BLaER1 treated with 17β-estradiol and CSF1 and Interleukin-3, amounts not matched to agents 10 nM and 100 nM (cell line): Measurements from ENCODE around the gene ADARB2.
"Not testable (repeated sequence)": the region's sequence is repeated elsewhere in the genome, so short reads cannot be mapped to it uniquely, and the experiment has no call there.

Experiments
- H3K27ac ChIP-seq, 11 experiments: shearing (Covaris generic); formaldehyde crosslinking; 2 replicates each; pipeline ENCODE4 v1.8.1; 2022
- H3K27me3 ChIP-seq, 11 experiments: shearing (Covaris generic); formaldehyde crosslinking; 2 replicates each; pipeline ENCODE4 v1.8.1; 2022
- H3K36me3 ChIP-seq, 11 experiments: shearing (Covaris generic); formaldehyde crosslinking; 2 replicates each; pipeline ENCODE4 v1.8.1; 2022
- H3K4me1 ChIP-seq, 10 experiments: shearing (Covaris generic); formaldehyde crosslinking; 2 replicates each; pipeline ENCODE4 v1.8.1; 2022
- H3K4me2 ChIP-seq, 11 experiments: shearing (Covaris generic); formaldehyde crosslinking; 2 replicates each; pipeline ENCODE4 v1.8.1; 2022
- H3K4me3 ChIP-seq, 10 experiments: shearing (Covaris generic); formaldehyde crosslinking; 2 replicates each; pipeline ENCODE4 v1.8.1; 2022
- H3K9ac ChIP-seq, 11 experiments: shearing (Covaris generic); formaldehyde crosslinking; 2 replicates each; pipeline ENCODE4 v1.8.1; 2022
- H3K9me3 ChIP-seq, 11 experiments: shearing (Covaris generic); formaldehyde crosslinking; replicated peaks in 1 of 11; 2 replicates each; pipeline ENCODE4 v1.8.1; 2022
- H4K20me1 ChIP-seq, 11 experiments: shearing (Covaris generic); formaldehyde crosslinking; 2 replicates each; pipeline ENCODE4 v1.8.1; 2022
- Cebpa-rat ChIP-seq, 11 experiments: shearing (Covaris generic); IDR thresholded peaks; 2 replicates each; pipeline ENCODE4 v1.8.1; 2022

Gene ADARB2

DNA sequence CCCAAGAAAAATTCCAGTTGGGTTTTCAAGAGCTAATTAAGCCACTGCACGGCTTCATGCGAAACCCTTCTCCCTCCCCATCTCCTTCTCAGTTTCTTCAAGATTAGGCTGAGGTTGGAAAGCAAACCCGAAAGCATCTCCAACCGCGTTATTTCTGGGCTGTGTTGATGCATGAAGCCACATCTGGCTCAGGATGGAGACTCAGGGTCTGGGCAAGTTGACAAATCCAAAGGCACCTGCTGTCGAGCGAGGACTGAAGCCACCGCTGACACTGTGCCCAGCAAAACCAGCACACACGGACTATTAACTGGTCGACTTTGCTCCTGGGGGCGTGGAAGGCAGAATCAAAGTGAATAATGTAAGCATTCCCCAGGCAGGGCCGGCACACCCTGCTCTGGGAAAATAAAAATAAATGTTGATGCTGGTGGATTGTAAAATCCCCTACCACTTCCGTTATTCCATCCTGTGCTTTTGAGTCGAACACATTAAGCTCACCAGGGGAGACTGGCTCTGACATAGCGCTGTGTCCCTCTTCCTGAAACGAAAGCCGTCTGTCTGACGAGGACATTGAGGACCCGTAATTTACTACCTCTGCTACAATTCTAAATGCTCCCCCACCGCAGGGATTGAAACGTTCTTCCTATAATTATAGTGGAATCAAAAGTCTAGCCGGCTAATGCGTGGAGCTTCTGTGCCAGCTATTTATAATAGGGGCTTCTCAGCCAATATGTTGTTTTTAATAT lies 269.8 kb downstream of the ADARB2 start:
- Histone ChIP-seq H3K4me2 (peak overlapping the region; percentile 61 to 98 (median 90)), H3K9me3 (no peaks in the 10 kb centered on the region), H3K27ac (peak overlapping the region in 4 of 11 experiments; percentile 54 to 69 (median 68); a peak in 4 of 22 replicates), H3K9ac (peak overlapping the region in 2 of 11 experiments; percentile 14 to 32; a peak in 2 of 22 replicates), H3K27me3 (peaks cover 0 to 41% (median 0%) of the 10 kb centered on the region in 11 experiments; a peak in 6 of 22 replicates), H3K4me3 (no peak overlapping the region), H3K36me3 (no peaks in the 10 kb centered on the region), H4K20me1 (no peaks in the 10 kb centered on the region), H3K4me1 (peaks cover 34 to 76% (median 69%) of the 10 kb centered on the region in 10 experiments)
- no peak for TF ChIP-seq Cebpa-rat (IDR thresholded peaks at IDR 0.05)

DNA sequence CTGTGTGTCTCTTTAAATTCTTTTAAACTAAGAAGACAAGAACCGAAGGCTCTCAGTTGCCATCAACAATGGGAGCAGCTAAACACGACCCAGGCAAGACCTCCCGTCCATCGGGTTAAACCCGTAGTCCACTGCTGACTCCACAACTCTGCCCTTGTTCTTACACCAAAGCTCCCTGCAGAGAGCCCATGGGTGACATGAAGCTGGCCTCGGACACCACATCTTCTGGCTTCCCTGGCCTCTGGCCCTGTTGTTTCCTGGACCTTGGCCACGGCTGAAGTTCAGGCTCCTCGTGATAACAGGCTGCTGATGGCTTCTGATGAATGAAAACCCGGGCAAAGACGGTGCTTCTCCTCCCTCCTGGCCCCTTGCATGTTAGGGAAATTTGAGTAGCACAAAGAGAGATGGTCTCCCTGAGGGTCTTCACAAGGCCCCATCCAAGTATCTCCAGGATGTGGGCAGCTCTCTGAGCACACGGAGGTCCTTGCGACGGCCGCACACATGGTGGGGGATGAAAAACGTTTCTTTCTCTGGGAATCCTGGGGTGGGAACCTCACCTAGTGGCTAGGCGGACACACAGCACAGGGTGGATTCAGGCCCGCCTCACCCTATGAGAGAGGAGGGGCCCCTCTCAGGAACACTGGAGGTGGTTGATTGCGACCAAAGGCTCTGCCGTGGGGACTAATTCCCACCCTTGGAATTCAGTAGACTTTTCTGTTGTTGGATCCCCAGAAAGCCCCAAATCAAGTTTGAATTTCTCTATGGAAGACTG lies 271.1 kb downstream of the ADARB2 start:
- H3K4me3 ChIP-seq: peak overlapping the region in 7 of 10 experiments; percentile 5 to 49 (median 38); a peak in 7 of 20 replicates
- TF ChIP-seq Cebpa-rat (IDR thresholded peaks at IDR 0.05): no peak
- H3K4me1 ChIP-seq: peaks cover 34 to 89% (median 82%) of the 10 kb centered on the region in 10 experiments
- no peaks in the 10 kb centered on the region for H4K20me1 ChIP-seq
- H3K4me2 ChIP-seq: peak overlapping the region; percentile 84 to 98 (median 91)
- H3K9ac ChIP-seq: peak overlapping the region in 7 of 11 experiments; percentile 13 to 68 (median 53); a peak in 11 of 22 replicates
- peaks cover 0 to 41% (median 0%) of the 10 kb centered on the region in 11 experiments; a peak in 6 of 22 replicates for H3K27me3 ChIP-seq
- H3K36me3 ChIP-seq: no peaks in the 10 kb centered on the region
- H3K9me3 ChIP-seq: no peaks in the 10 kb centered on the region
- peak overlapping the region in 6 of 11 experiments; percentile 20 to 69 (median 60); a peak in 9 of 22 replicates for H3K27ac ChIP-seq

DNA sequence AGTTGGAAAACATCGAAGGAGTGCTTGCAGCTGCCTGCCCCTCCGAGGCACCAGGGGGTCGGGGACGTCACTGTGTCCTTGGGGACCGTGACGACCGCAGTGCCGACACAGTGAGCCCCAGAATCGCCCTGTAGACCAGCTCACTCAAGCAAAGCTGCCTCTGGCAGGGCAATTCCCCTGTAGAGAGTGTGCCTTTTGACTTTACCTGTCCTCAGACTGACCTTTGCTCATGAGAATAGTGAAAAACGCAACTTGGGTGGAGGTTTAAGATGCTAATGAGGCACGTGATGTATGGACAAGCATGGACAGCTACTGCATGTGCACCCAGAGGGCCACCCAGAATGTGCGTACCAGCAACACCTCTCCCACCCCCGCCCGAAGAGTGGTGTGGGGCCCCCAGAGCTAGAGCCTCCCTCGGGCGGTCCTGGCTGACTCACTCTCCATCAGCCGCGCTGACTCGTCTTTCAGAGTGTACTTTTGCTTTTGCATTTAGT lies 271.9 kb downstream of the ADARB2 start:
- Histone ChIP-seq H4K20me1 (no peaks in the 10 kb centered on the region), H3K27ac (peak overlapping the region in 6 of 11 experiments; percentile 19 to 69 (median 60); a peak in 10 of 22 replicates), H3K4me2 (peak overlapping the region; percentile 84 to 98 (median 91)), H3K9me3 (no peaks in the 10 kb centered on the region), H3K4me1 (peaks cover 37 to 95% (median 89%) of the 10 kb centered on the region in 10 experiments), H3K4me3 (peak overlapping the region; percentile 13 to 49 (median 36); a peak in 18 of 20 replicates), H3K27me3 (peaks cover 0 to 41% (median 0%) of the 10 kb centered on the region in 11 experiments; a peak in 6 of 22 replicates), H3K9ac (peak overlapping the region in 8 of 11 experiments; percentile 7 to 68 (median 49); a peak in 11 of 22 replicates), H3K36me3 (no peaks in the 10 kb centered on the region)
- TF ChIP-seq Cebpa-rat (IDR thresholded peaks at IDR 0.05): no peak

DNA sequence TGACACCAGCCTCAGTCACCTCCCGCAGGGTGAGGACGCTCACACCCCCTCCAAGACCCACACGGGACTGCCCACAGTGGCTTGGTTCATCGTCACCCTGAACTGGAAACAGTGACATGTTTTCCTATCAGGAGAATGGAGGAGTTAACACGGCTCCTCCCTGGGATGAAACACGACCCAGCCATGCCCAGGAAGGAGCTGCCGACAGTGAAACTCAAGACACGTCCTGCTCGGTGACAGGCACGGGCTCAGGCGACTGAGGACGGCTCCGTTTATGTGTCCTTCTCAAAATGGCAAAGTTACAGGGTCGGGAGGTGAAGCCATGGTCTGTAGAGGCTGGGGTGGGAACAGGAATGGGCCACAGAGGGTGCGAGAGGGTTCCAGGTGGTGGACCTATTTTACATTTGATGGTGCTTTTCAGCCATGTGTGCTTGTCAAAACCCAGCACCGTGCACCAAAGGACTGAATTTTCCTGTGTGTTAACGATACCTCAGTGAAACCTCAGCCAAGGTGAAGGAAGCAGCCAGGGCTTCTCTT lies 272.4 kb downstream of the ADARB2 start:
- H4K20me1 ChIP-seq: no peaks in the 10 kb centered on the region
- no peaks in the 10 kb centered on the region for H3K36me3 ChIP-seq
- H3K27ac ChIP-seq: peak overlapping the region in 6 of 11 experiments; percentile 19 to 69 (median 60); a peak in 10 of 22 replicates
- H3K4me1 ChIP-seq: peaks cover 37 to 92% (median 88%) of the 10 kb centered on the region in 10 experiments
- no peaks in the 10 kb centered on the region for H3K9me3 ChIP-seq
- H3K4me2 ChIP-seq: peak overlapping the region; percentile 84 to 98 (median 91)
- H3K27me3 ChIP-seq: peaks cover 0 to 41% (median 0%) of the 10 kb centered on the region in 11 experiments; a peak in 6 of 22 replicates
- H3K9ac ChIP-seq: peak overlapping the region in 6 of 11 experiments; percentile 14 to 68 (median 54); a peak in 9 of 22 replicates
- peak overlapping the region in 9 of 10 experiments; percentile 22 to 49 (median 36); a peak in 16 of 20 replicates for H3K4me3 ChIP-seq
- no peak for TF ChIP-seq Cebpa-rat (IDR thresholded peaks at IDR 0.05)

DNA sequence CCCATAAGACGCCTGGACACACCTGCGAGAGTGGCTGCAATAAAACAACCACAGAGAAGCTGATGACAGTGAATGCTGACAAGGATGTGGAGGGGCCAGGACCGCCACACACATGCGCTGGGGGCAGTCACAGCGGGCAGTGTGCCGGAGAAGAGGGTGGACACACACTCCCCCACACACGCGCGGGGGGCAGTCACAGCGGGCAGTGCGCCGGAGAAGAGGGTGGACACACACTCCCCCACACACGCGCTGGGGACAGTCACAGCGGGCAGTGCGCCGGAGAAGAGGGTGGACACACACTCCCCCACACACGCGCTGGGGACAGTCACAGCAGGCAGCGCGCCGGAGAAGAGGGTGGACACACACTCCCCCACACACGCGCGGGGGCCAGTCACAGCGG lies 273.4 kb downstream of the ADARB2 start:
- Histone ChIP-seq H3K27ac (peak overlapping the region in 4 of 11 experiments; percentile 21 to 69 (median 57); a peak in 5 of 22 replicates), H3K9ac (peak overlapping the region in 1 of 11 experiments; percentile 52; a peak in 1 of 22 replicates), H3K4me2 (peak overlapping the region in 9 of 11 experiments; percentile 55 to 92 (median 83); a peak in 17 of 22 replicates), H3K4me1 (peaks cover 37 to 86% (median 83%) of the 10 kb centered on the region in 10 experiments), H3K27me3 (peaks cover 0 to 41% (median 0%) of the 10 kb centered on the region in 11 experiments; a peak in 6 of 22 replicates)
- H3K36me3 ChIP-seq, H3K4me3 ChIP-seq, H3K9me3 ChIP-seq, H4K20me1 ChIP-seq: not testable (repeated sequence)

DNA sequence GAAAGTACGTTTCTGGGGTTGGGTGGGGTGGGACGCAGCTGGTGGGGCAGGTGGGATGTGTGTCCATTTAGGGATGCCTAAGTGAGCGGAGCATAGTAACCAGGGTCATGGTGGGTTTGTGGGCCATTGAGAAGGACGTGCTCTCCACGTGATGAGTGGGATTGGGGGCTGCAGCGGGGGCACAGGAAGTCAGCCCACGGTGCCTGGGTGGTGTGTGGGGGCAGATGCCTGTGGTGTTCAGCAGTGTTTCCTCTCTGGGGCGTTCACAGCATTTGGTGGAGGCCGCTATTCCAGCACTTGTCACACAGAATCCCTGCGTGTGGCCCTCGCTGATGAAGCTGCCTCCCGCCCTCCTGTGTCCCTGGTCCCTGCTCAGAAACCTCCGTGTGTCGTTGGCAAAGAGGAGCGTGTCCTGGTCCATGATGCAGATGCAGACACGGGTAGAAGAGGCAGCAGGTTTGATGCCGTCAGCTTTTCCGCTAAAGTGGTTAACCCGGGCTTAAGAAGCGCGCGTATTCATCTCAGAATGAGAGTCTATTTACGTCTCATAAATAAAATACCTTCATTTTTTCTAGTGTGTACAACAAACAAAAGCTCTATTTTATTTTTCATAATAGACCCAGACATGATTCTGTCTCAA lies 274.2 kb downstream of the ADARB2 start:
- no peak for TF ChIP-seq Cebpa-rat (IDR thresholded peaks at IDR 0.05)
- Histone ChIP-seq H3K27ac (peak overlapping the region in 4 of 11 experiments; percentile 50 to 69 (median 58); a peak in 8 of 22 replicates), H3K27me3 (peaks cover 0 to 41% (median 0%) of the 10 kb centered on the region in 11 experiments; a peak in 6 of 22 replicates), H4K20me1 (no peaks in the 10 kb centered on the region), H3K9me3 (peaks cover 0 to 17% (median 15%) of the 10 kb centered on the region in 11 experiments; a peak in 15 of 22 replicates), H3K36me3 (no peaks in the 10 kb centered on the region), H3K4me2 (peak overlapping the region; percentile 42 to 92 (median 81); a peak in 21 of 22 replicates), H3K9ac (peak overlapping the region in 4 of 11 experiments; percentile 27 to 55 (median 44); a peak in 7 of 22 replicates), H3K4me1 (peaks cover 37 to 78% (median 76%) of the 10 kb centered on the region in 10 experiments), H3K4me3 (no peak overlapping the region)

DNA sequence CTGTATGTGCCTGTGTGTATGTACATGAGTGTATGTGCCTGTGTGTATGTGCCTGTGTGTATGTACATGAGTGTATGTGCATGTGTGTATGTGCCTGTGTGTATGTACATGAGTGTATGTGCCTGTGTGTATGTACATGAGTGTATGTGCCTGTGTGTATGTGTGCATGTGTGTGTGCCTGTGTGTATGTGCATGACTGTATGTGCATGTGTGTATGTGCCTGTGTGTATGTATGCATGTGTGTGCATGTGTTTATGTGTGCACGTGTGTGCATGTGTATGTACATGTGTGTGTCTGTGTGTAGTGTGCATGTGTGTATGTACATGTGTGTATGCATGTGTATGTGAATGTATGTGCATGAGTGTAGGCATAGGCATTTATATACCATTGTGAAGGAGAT lies 274.8 kb downstream of the ADARB2 start:
- Histone ChIP-seq H4K20me1 (no peaks in the 10 kb centered on the region), H3K27ac (peak overlapping the region in 5 of 11 experiments; percentile 21 to 64 (median 42); a peak in 6 of 22 replicates), H3K9ac (peak overlapping the region in 1 of 11 experiments; percentile 38; a peak in 2 of 22 replicates), H3K4me2 (peak overlapping the region in 8 of 11 experiments; percentile 55 to 92 (median 84); a peak in 16 of 22 replicates), H3K9me3 (peaks cover 0 to 22% (median 19%) of the 10 kb centered on the region in 11 experiments; a peak in 17 of 22 replicates), H3K4me3 (no peak overlapping the region), H3K27me3 (peaks cover 0 to 39% (median 0%) of the 10 kb centered on the region in 11 experiments; a peak in 6 of 22 replicates), H3K4me1 (peaks cover 33 to 78% (median 70%) of the 10 kb centered on the region in 10 experiments), H3K36me3 (no peaks in the 10 kb centered on the region)
- no peak for TF ChIP-seq Cebpa-rat (IDR thresholded peaks at IDR 0.05)
